HEK293 (cell line): ENCODE data around the gene STAT5B.
"Not testable (repeated sequence)": the region's sequence is repeated elsewhere in the genome, so short reads cannot be mapped to it uniquely, and the experiment has no call there.

Experiments
- CTCF ChIA-PET: fragments of 350-600 bp; formaldehyde crosslinking; extraction: SDS; loops from one replicate; lab custom pipeline; 2021; ENCODE audit warnings: antibody characterized with exemption; lab: Yijun Ruan, JAX
- POLR2A ChIA-PET: fragments of 300-600 bp; formaldehyde crosslinking; extraction: SDS; loops from one replicate; lab custom pipeline; 2020; ENCODE audit warnings: antibody characterized with exemption, inconsistent platforms; lab: Yijun Ruan, JAX
- H3K27ac ChIP-seq: fragments of 200-500 bp; sonication (Bioruptor generic); 2 replicates; pipeline ENCODE4 v1.5.1; 2014; ENCODE audit warnings: low read depth, low read length, control low read depth, inconsistent platforms; ENCODE audit errors: extremely low read depth
- H3K36me3 ChIP-seq, 2 experiments: fragments of 200-500 bp in 1 of 2; sonication (Bioruptor generic) in 1 of 2; 1 replicate in 1 of 2; 2 replicates in 1 of 2; pipeline ENCODE4 v1.5.1; 2014 to 2017; ENCODE audit warnings: inconsistent platforms in 2 of 2, low read length in 2 of 2; ENCODE audit not compliant: control insufficient read depth in 2 of 2, insufficient read depth in 1 of 2
- H3K4me1 ChIP-seq: fragments of 200-500 bp; sonication (Bioruptor generic); 2 replicates; pipeline ENCODE4 v1.5.1; 2014; ENCODE audit warnings: mild to moderate bottlenecking, low read length, inconsistent platforms; ENCODE audit not compliant: control insufficient read depth, insufficient read depth
- H3K4me3 ChIP-seq: 2 replicates; pipeline ENCODE4 v1.5.1; 2011; ENCODE audit warnings: low read depth, mild to moderate bottlenecking, control low read depth, low read length, moderate library complexity
- H3K9me3 ChIP-seq: fragments of 200-500 bp; sonication (Bioruptor generic); 2 replicates; pipeline ENCODE4 v1.5.1; 2014; ENCODE audit warnings: low read depth, low read length, inconsistent platforms; ENCODE audit not compliant: control insufficient read depth, insufficient read depth
- KLF10 ChIP-seq: fragments of 450-650 bp; IDR thresholded peaks from 2 replicates; pipeline ENCODE4 v1.5.1; 2018; ENCODE audit warnings: missing biosample characterization, mild to moderate bottlenecking, missing genetic modification characterization
- OVOL3 ChIP-seq: fragments of 450-650 bp; formaldehyde crosslinking; IDR thresholded peaks from 2 replicates; pipeline ENCODE4 v1.5.1; 2016; ENCODE audit warnings: missing biosample characterization, missing genetic modification characterization
- PRDM1 ChIP-seq: fragments of 450-650 bp; formaldehyde crosslinking; IDR thresholded peaks from 2 replicates; pipeline ENCODE4; 2016; ENCODE audit warnings: missing biosample characterization, missing genetic modification characterization
- SCRT2 ChIP-seq: fragments of 450-650 bp; formaldehyde crosslinking; IDR thresholded peaks from 2 replicates; pipeline ENCODE4 v1.5.1; 2016; ENCODE audit warnings: missing biosample characterization, missing genetic modification characterization
- ZBTB1 ChIP-seq: fragments of 450-650 bp; formaldehyde crosslinking; IDR thresholded peaks from 2 replicates; pipeline ENCODE4 v1.5.1; 2016; ENCODE audit warnings: missing biosample characterization, missing genetic modification characterization
- ZFHX2 ChIP-seq: fragments of 450-650 bp; formaldehyde crosslinking; conservative IDR thresholded peaks from 2 replicates; pipeline ENCODE4 v1.5.1; 2016; ENCODE audit warnings: missing biosample characterization, missing genetic modification characterization
- ZFP69B ChIP-seq: fragments of 450-650 bp; formaldehyde crosslinking; IDR thresholded peaks from 2 replicates; pipeline ENCODE4 v1.5.1; 2016; ENCODE audit warnings: missing biosample characterization, missing genetic modification characterization
- ZIC2 ChIP-seq: fragments of 450-650 bp; formaldehyde crosslinking; IDR thresholded peaks from 2 replicates; pipeline ENCODE4 v1.5.1; 2016; ENCODE audit warnings: missing biosample characterization, missing genetic modification characterization
- ZNF121 ChIP-seq: fragments of 450-650 bp; formaldehyde crosslinking; IDR thresholded peaks from 2 replicates; pipeline ENCODE4 v1.5.1; 2016; ENCODE audit warnings: missing biosample characterization, missing genetic modification characterization
- ZNF19 ChIP-seq: fragments of 450-650 bp; formaldehyde crosslinking; IDR thresholded peaks from 2 replicates; pipeline ENCODE4; 2016; ENCODE audit warnings: missing biosample characterization, missing genetic modification characterization, low read depth
- ZNF202 ChIP-seq: fragments of 450-650 bp; formaldehyde crosslinking; IDR thresholded peaks from 2 replicates; pipeline ENCODE4 v1.5.1; 2016; ENCODE audit warnings: missing biosample characterization, missing genetic modification characterization, borderline replicate concordance
- ZNF248 ChIP-seq: fragments of 450-650 bp; formaldehyde crosslinking; IDR thresholded peaks from 2 replicates; pipeline ENCODE4 v1.5.1; 2017; ENCODE audit warnings: missing biosample characterization, missing genetic modification characterization
- ZNF354C ChIP-seq: fragments of 450-650 bp; formaldehyde crosslinking; IDR thresholded peaks from 2 replicates; pipeline ENCODE4 v1.5.1; 2016; ENCODE audit warnings: missing biosample characterization, missing genetic modification characterization, low read depth, borderline replicate concordance
- ZNF501 ChIP-seq: fragments of 450-650 bp; formaldehyde crosslinking; IDR thresholded peaks from 2 replicates; pipeline ENCODE4 v1.5.1; 2016; ENCODE audit warnings: missing biosample characterization, missing genetic modification characterization
- ZNF518A ChIP-seq: fragments of 450-650 bp; formaldehyde crosslinking; conservative IDR thresholded peaks from 2 replicates; pipeline ENCODE4 v1.5.1; 2016; ENCODE audit warnings: low read depth, missing biosample characterization, missing genetic modification characterization
- ZNF555 ChIP-seq: fragments of 450-650 bp; formaldehyde crosslinking; conservative IDR thresholded peaks from 2 replicates; pipeline ENCODE4 v1.5.1; 2017; ENCODE audit warnings: missing biosample characterization, mild to moderate bottlenecking, missing genetic modification characterization, inconsistent platforms
- ZNF626 ChIP-seq: fragments of 450-650 bp; sonication (Bioruptor Pico); formaldehyde crosslinking; IDR thresholded peaks from 2 replicates; pipeline ENCODE4 v1.5.1; 2018; ENCODE audit warnings: missing biosample characterization, missing genetic modification characterization, inconsistent platforms
- ZNF660 ChIP-seq: fragments of 450-650 bp; IDR thresholded peaks from 2 replicates; pipeline ENCODE4 v1.5.1; 2018; ENCODE audit warnings: missing biosample characterization, mild to moderate bottlenecking, missing genetic modification characterization
- ZNF677 ChIP-seq: fragments of 450-650 bp; IDR thresholded peaks from 2 replicates; pipeline ENCODE4 v1.5.0; 2018; ENCODE audit warnings: missing biosample characterization, mild to moderate bottlenecking, missing genetic modification characterization, moderate library complexity
- ZNF704 ChIP-seq: fragments of 450-650 bp; formaldehyde crosslinking; IDR thresholded peaks from 2 replicates; pipeline ENCODE4 v1.5.1; 2016; ENCODE audit warnings: missing biosample characterization, missing genetic modification characterization
- ZNF785 ChIP-seq: fragments of 450-650 bp; formaldehyde crosslinking; IDR thresholded peaks from 2 replicates; pipeline ENCODE4 v1.5.1; 2016; ENCODE audit warnings: missing biosample characterization, missing genetic modification characterization
- ZNF830 ChIP-seq: fragments of 450-650 bp; IDR thresholded peaks from 2 replicates; pipeline ENCODE4 v1.5.0; 2018; ENCODE audit warnings: missing biosample characterization, missing genetic modification characterization, low read depth, mild to moderate bottlenecking, moderate library complexity
- ZNF843 ChIP-seq: fragments of 450-650 bp; formaldehyde crosslinking; IDR thresholded peaks from 2 replicates; pipeline ENCODE4 v1.5.1; 2016; ENCODE audit warnings: missing biosample characterization, missing genetic modification characterization
- TF ChIP-seq, protein P1 (sequence below): fragments of 450-650 bp; formaldehyde crosslinking; IDR thresholded peaks from 2 replicates; pipeline ENCODE4 v1.5.1; 2017; ENCODE audit warnings: missing biosample characterization, mild to moderate bottlenecking, missing genetic modification characterization, moderate library complexity

The STAT5B gene

DNA sequence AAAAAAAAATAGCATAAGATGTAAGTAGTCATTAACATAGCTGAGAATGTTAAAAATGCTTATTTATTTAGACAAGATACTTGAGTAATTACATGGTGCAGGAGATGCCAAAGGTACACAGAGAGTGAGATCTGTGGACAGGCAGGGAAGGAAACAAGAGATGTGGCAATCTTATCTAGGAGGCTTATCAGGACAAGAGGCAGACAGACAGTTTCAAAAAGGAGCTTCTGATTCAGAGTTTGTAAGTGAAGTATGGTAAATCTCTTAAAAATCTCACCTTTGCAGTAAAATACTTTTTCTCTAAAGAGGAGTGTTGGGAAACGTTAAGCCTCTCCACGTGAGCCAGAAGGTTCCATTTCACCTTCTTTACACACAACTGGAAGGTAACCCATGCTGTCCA, 62.0 kb downstream of the STAT5B start (continued):
- no peak for TF ChIP-seq ZNF518A (tag by site-specific recombination)
- TF ChIP-seq ZNF501: no peak
- TF ChIP-seq, protein P1, sequence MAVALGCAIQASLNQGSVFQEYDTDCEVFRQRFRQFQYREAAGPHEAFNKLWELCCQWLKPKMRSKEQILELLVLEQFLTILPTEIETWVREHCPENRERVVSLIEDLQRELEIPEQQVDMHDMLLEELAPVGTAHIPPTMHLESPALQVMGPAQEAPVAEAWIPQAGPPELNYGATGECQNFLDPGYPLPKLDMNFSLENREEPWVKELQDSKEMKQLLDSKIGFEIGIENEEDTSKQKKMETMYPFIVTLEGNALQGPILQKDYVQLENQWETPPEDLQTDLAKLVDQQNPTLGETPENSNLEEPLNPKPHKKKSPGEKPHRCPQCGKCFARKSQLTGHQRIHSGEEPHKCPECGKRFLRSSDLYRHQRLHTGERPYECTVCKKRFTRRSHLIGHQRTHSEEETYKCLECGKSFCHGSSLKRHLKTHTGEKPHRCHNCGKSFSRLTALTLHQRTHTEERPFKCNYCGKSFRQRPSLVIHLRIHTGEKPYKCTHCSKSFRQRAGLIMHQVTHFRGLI (tag by site-specific recombination): no peak

- H3K27ac ChIP-seq: no peak overlapping the region
- CTCF ChIA-PET: interaction anchor here (1.1 to 3.5 kb wide), 3 partner anchors 10 to 49 kb away, joined by 3 to 27 read pairs (median 4); no protein-coding TSS in a partner anchor
- H3K4me3 ChIP-seq: no peak overlapping the region
- TF ChIP-seq ZFHX2 (no peak), ZNF248 (no peak), ZFP69B (no peak), SCRT2 (no peak), PRDM1 (tag by site-specific recombination) (no peak), ZNF660 (tag by site-specific recombination) (no peak), ZNF354C (tag by site-specific recombination) (no peak)
- TF ChIP-seq, all 188 proteins: peak for 0
- Histone ChIP-seq H3K36me3 (peaks cover 73 to 77% of the 10 kb centered on the region in 2 experiments), H3K4me1 (no peaks in the 10 kb centered on the region), H3K9me3 (no peaks in the 10 kb centered on the region)
- POLR2A ChIA-PET: interaction anchor here (0.6 to 1.3 kb wide), 2 partner anchors 14 to 167 kb away, joined by 3 to 5 read pairs; no protein-coding TSS in a partner anchor
Observed at GRCh38 chr17:42212382-42212781, 63.8 kb downstream of the STAT5B start.

- not testable (repeated sequence) for H3K9me3 ChIP-seq, H3K27ac ChIP-seq, H3K4me3 ChIP-seq, H3K4me1 ChIP-seq
- POLR2A ChIA-PET: interaction anchor here (0.6 to 1.3 kb wide), 2 partner anchors 13 to 167 kb away, joined by 3 to 5 read pairs; no protein-coding TSS in a partner anchor
- CTCF ChIA-PET: interaction anchor here (0.6 to 3.5 kb wide), 3 partner anchors 10 to 502 kb away, joined by 4 to 27 read pairs (median 5); no protein-coding TSS in a partner anchor
- H3K36me3 ChIP-seq: peaks cover 71 to 77% of the 10 kb centered on the region in 2 experiments
Observed at GRCh38 chr17:42211921-42212341, 64.3 kb downstream of the STAT5B start.

- Histone ChIP-seq H3K4me1 (no peaks in the 10 kb centered on the region), H3K36me3 (peaks cover 69 to 82% of the 10 kb centered on the region in 2 experiments), H3K27ac (no peak overlapping the region), H3K9me3 (no peaks in the 10 kb centered on the region), H3K4me3 (no peak overlapping the region)
- POLR2A ChIA-PET: no interaction called here
- CTCF ChIA-PET: no interaction called here
- TF ChIP-seq ZNF677 (tag by site-specific recombination) (no peak), ZNF19 (tag by site-specific recombination) (no peak), ZNF555 (tag by site-specific recombination) (no peak), ZNF202 (no peak), ZNF121 (tag by site-specific recombination) (no peak), ZNF843 (tag by site-specific recombination) (no peak), ZBTB1 (tag by site-specific recombination) (no peak), ZIC2 (tag by site-specific recombination) (no peak), ZNF626 (tag by site-specific recombination) (no peak), ZNF785 (no peak), ZNF830 (no peak), PRDM1 (tag by site-specific recombination) (no peak), ZNF704 (tag by site-specific recombination) (no peak), OVOL3 (tag by site-specific recombination) (no peak), KLF10 (tag by site-specific recombination) (no peak)
Observed at GRCh38 chr17:42210046-42210445, 66.1 kb downstream of the STAT5B start.
